Colonic mucosa (tissue), 4 donors: ENCODE results near the gene MAGEB5. TPM values are rescaled to one million over a fixed set of nuclear protein-coding genes. Genes with fewer than 3 reads are reported as not detected.

ENCODE experiments used
- DNase-seq: peaks from one replicate; pipeline ENCODE4 v3.0.0-alpha.2; 2020
- H3K27ac ChIP-seq: fragments of 200-600 bp; one replicate; pipeline ENCODE4 v1.8.0; 2021
- H3K27me3 ChIP-seq: fragments of 200-600 bp; one replicate; pipeline ENCODE4 v1.8.0; 2021
- H3K36me3 ChIP-seq: fragments of 200-600 bp; one replicate; pipeline ENCODE4 v1.8.0; 2021
- H3K4me1 ChIP-seq: fragments of 200-600 bp; one replicate; pipeline ENCODE4 v1.8.0; 2021; ENCODE audit warnings: mild to moderate bottlenecking
- H3K4me3 ChIP-seq: fragments of 200-600 bp; one replicate; pipeline ENCODE4 v1.8.0; 2021
- H3K9ac ChIP-seq, 2 donors: one replicate each; pipeline ENCODE4 v1.7.0; 2013; ENCODE audit warnings: control low read depth in 2 of 2, low read depth in 2 of 2, low read length in 2 of 2
- H3K9me3 ChIP-seq: fragments of 200-600 bp; one replicate; pipeline ENCODE4 v1.8.0; 2021
- CTCF ChIP-seq: fragments of 200-600 bp; IDR thresholded peaks from one replicate; pipeline ENCODE4 v1.8.0; 2022; ENCODE audit warnings: antibody characterized with exemption, mild to moderate bottlenecking
- intact Hi-C: fragments of 100-400 bp; cut with DNase I; formaldehyde crosslinking; loops from one replicate; pipeline ENCODE4 v1.14.1; 2022
- total RNA-seq, 2 donors: library from RNA; stranded (reverse); fragmentation: NEBNext Ultra II Directional in 1 of 2; extraction: Animal tissue kit (Norgen Biotek cat#: 25700) in 1 of 2; gene quantifications; one replicate each; pipeline ENCODE4 v1.2.1, GENCODE V29; 2021
- donor health status: healthy.
- donor health status: DM: no; HTN: no; CAD: no.
- donor health status: DM: no; HTN: no; CAD: no.

Gene MAGEB5
- total RNA-seq, 2 donors from 2014 or later: not detected

GRCh38 chrX:26234177-26234576, 18.2 kb downstream of the MAGEB5 start:
- Histone ChIP-seq H3K27ac (no peak overlapping the region), H3K4me3 (no peak overlapping the region), H3K4me1 (no peaks in the 10 kb centered on the region), H3K9me3 (no peaks in the 10 kb centered on the region), H3K27me3 (no peaks in the 10 kb centered on the region), H3K36me3 (no peaks in the 10 kb centered on the region), H3K9ac (no peak overlapping the region)
- no peak for TF ChIP-seq CTCF
- intact Hi-C loops: no loop called here
- DNase-seq: no peak

GRCh38 chrX:26253526-26253925, 37.6 kb downstream of the MAGEB5 start:
- no peak for DNase-seq
- Histone ChIP-seq H3K27ac (no peak overlapping the region), H3K36me3 (no peaks in the 10 kb centered on the region), H3K4me1 (no peaks in the 10 kb centered on the region), H3K27me3 (no peaks in the 10 kb centered on the region), H3K9ac (no peak overlapping the region), H3K9me3 (no peaks in the 10 kb centered on the region), H3K4me3 (no peak overlapping the region)
- no peak for TF ChIP-seq CTCF
- intact Hi-C loops: no loop called here

GRCh38 chrX:26254436-26254835, 38.5 kb downstream of the MAGEB5 start:
- no peaks in the 10 kb centered on the region for H3K4me1 ChIP-seq
- TF ChIP-seq CTCF: no peak
- no peak overlapping the region for H3K27ac ChIP-seq
- H3K36me3 ChIP-seq: no peaks in the 10 kb centered on the region
- no peak for DNase-seq
- intact Hi-C loops: no loop called here
- no peak overlapping the region for H3K4me3 ChIP-seq
- no peaks in the 10 kb centered on the region for H3K9me3 ChIP-seq
- no peak overlapping the region for H3K9ac ChIP-seq
- H3K27me3 ChIP-seq: no peaks in the 10 kb centered on the region

- H3K9ac ChIP-seq: no peak overlapping the region
- intact Hi-C loops: no loop called here
Measured at GRCh38 chrX:26262121-26262523, 46.2 kb downstream of the MAGEB5 start.

More at GRCh38 chrX:26262121-26262523, 46.2 kb downstream of the MAGEB5 start:
- no peaks in the 10 kb centered on the region for H3K36me3 ChIP-seq
- no peak for TF ChIP-seq CTCF
- no peaks in the 10 kb centered on the region for H3K4me1 ChIP-seq
- H3K9me3 ChIP-seq: no peaks in the 10 kb centered on the region
- no peak for DNase-seq
- H3K27ac ChIP-seq: no peak overlapping the region
- no peaks in the 10 kb centered on the region for H3K27me3 ChIP-seq
- no peak overlapping the region for H3K4me3 ChIP-seq

Other genes with a start within 250 kb of the MAGEB5 start
- gene MAGEB18, start 77.8 kb upstream of the MAGEB5 start, total RNA-seq: not detected
- gene MAGEB6B, start 55.6 kb upstream of the MAGEB5 start, total RNA-seq: not detected
- not detected for gene MAGEB6, start 23.7 kb upstream of the MAGEB5 start, total RNA-seq